ENCODE results near the gene SIM1.

Gene SIM1

GRCh38 chr6:100469101-100469859 lies 4.6 kb upstream of the SIM1 start:
- DNase-seq: no peak

DNA sequence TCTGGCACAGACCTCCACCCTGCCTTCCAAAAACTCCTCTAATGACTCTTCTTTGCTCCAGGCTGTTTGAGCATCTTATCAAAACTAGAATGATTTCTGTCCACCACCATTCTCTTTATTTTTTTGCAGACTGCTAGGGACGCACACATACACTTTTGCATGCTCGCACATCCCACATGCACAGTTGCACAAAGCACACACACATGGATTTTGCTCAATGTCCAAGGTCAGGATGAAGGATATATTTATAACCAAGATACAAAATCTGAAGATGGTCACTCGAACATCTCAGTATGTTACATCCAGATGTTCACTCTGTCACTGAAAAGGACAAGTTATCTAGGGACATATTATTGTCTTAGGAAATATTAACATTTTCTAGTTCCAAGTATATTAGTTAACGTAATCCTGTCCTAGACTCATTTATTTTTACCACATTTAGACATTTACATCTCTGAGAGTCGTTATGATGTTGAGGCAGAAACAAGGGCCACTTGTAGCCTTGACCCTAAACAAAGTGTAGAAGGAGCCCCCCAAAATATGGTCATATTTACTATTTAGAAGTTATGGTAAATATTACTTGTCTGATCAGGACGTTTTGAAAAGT lies 3.4 kb upstream of the SIM1 start:
- no peak for DNase-seq

- no peak for DNase-seq
These were observed 2.7 kb upstream of the SIM1 start for GRCh38 chr6:100467129-100468015.

GRCh38 chr6:100466410-100467128 lies 1.8 kb upstream of the SIM1 start:
- DNase-seq: no peak

DNA sequence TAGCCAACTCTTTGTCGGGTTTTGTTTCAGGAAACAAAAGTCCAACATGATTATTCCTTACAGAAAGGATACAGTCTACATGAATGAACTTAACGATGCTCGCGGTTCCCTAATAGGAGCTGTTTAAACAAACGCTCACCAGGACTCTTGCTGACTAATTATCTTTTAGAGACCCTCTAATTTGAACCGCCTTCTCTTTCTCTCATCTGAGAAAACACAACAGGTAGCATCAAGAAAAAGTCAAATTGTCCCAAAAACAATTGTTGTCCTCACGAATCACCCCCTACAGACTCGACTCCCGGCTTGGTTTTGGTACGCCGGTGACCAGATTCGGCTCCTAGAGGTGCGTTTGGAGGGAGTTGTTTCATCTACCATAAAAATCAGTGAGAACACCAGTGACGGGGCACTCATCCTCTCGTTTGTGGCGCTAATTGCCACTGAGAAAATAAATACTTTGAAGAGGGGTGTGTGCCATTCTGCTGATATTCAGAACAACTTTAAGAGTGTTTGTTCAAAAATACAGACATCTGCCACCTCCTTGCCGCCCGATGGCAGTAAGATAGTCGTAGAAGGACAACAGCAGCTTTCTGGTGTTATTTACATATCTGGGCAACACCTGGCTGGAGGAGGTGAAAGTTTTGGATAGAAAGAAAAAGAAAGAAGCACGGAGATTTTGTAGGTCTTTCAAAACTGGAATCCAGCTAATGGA lies 1.1 kb upstream of the SIM1 start:
- DNase-seq: no peak

- no peak for DNase-seq
These were observed 414 bp downstream of the SIM1 start for GRCh38 chr6:100464162-100464851.

GRCh38 chr6:100463630-100464161 lies 1.0 kb downstream of the SIM1 start:
- DNase-seq: no peak

- DNase-seq: no peak
These were observed 1.8 kb downstream of the SIM1 start for GRCh38 chr6:100462706-100463629.

GRCh38 chr6:100461917-100462705 lies 2.6 kb downstream of the SIM1 start:
- DNase-seq: no peak

DNA sequence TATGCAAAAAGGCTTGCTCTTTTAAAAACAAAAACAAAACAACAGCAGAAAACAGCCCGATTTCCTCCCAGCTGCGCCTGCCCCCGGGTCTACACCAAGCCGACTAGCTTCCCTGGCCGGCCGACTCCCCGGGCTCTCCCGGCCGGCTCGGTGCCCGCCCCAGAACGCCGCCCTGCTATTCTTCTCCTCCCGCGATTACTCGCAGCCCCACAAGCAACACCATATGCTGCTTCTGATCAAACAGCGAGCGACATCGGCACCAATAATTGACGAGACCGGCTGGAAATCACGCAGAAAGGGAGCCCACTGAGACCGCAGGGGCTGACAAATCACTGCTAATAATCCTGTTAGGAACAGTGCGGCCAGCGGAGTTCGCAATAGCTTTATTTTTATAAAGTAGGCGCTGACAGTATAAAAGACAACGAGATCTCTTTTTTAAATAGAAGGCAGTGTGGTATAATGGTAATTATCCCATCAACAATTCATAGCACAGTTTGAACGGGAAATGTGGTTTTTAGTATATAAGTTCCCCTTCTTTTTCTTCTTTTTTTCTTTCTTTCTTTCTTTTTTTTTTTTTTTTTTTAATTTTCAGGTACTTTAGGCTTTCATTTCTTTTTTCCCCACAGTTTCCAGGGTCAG lies 3.3 kb downstream of the SIM1 start:
- DNase-seq: no peak

- DNase-seq: no peak
These were observed 4.0 kb downstream of the SIM1 start for GRCh38 chr6:100460650-100461204.

DNA sequence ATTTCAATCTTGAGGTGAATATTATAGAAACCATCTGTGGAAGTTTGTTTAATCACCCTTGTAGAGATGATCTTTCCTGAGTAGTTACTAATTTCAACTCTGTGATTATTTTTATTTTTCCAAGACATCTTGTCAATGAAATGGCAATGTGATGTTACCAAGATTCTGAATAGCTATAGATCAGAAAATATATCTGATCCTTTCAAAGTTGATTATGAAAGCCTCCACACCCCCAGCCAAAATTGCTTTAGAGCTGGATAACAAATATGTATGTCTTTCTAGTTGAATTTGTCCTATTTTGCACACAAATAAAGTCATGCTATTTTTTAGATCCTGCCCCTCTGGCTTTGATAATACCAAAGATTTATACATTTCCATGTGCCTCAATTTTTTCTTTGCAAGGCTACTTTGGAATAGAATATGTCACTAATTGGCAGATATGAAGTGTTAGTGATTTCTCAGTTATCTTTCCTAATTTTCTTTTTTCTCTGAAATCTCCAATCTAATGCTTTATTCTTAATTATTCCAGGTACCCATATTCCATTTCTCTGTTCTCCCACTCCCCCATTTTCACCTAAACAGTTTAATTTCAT lies 5.0 kb downstream of the SIM1 start:
- DNase-seq: no peak

GRCh38 chr6:100458841-100459591 lies 5.7 kb downstream of the SIM1 start:
- no peak for DNase-seq

DNA sequence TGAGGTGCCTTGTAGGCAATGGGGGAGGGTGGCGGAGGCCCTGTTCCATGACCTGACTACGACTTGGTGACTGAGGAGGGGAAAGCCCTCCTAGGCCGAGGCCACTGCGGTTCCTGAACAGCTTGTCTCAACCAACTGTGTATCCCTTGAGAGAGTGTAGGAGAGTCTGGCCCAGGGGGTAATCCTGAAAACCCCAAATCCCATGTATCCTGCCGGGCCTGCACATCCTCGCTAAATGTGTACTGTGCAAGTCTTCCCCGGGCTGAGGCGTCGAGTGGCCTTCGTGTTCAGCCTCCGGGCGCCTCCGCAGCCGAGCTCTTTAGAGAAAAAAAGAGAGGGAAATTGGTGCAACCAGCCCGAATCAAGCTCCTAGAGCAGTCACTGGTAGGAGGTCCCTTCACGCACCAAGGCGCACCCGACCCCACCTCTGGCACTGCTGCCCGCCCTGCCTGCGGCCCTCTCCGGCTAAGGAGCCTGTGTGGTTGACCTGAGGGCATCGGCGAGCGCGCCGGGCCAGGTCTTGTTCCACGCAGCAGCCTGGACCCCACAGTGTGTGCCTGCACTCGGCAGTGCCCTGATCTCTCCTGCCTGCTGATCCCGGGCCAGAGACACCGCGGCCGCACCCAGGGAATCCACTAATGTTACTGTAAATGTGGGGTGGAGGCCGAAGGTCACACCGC lies 7.3 kb downstream of the SIM1 start:
- DNase-seq: no peak

GRCh38 chr6:100456908-100457235 lies 7.8 kb downstream of the SIM1 start:
- DNase-seq: no peak

DNA sequence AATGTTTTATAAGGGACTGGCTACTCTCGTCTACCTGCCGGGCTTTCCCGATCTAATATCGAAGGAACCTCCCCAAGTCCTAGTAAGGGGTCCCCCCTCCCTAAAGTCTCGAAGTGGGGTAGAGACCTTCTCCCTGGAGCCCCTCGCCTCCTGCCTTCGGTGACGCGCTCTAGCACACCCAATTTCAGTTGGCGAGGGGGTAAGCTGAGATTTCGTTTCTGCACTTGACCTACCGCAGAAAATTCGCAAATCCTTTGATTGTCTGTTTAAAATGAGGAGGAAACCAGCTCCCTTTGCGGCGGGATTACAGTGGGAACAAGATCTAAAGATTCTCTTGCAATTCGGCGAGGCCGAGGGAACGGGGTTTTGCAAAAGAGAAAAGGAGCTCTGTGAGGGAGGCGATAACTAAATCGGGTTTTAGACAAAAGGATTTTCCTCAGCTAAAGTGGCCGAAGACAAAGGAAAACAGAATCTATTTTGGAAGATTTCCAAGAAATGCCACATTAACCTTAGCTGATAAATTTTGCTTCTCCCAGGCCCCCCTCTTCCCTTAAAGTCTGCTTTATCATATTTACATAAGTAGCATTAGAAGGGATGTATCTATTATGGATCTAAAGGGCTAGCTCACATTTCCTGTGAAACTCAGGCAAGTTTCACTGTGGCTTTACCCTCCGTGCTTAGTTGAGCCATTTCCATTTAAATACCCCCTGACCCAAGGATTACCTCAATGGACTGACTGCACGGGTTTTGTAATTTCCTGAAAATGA lies 8.4 kb downstream of the SIM1 start:
- DNase-seq: no peak
